Gastrocnemius medialis (tissue), 4 donors: ENCODE data around the gene MED12L. TPM values are rescaled to one million over a fixed set of nuclear protein-coding genes. Genes with fewer than 3 reads are reported as not detected.

Experiments
- ATAC-seq, 2 donors: fragments of 150-250 bp; one replicate each; pipeline ENCODE4 v1.9.1; 2016
- DNase-seq, 2 donors: peaks; one replicate each; pipeline ENCODE4 v3.0.0-alpha.2; 2019
- H3K27ac ChIP-seq, 4 donors: fragments of 200-600 bp; sonication (generic); 1 replicate in 1 of 4; 2 replicates in 3 of 4; pipeline ENCODE4 v1.5.1; 2016 to 2018; ENCODE audit warnings: mild to moderate bottlenecking in 2 of 4, moderate library complexity in 1 of 4
- H3K27me3 ChIP-seq, 3 donors: fragments of 200-600 bp; sonication (generic) in 2 of 3; 1 replicate in 1 of 3; 2 replicates in 2 of 3; pipeline versions ENCODE4 v1.5.1 to v1.6.0; 2016 to 2019; ENCODE audit warnings: mild to moderate bottlenecking in 1 of 3, moderate library complexity in 1 of 3
- H3K36me3 ChIP-seq, 2 donors: fragments of 200-600 bp; sonication (generic) in 1 of 2; one replicate each; pipeline ENCODE4 v1.5.1; 2017 to 2018
- H3K4me1 ChIP-seq, 2 donors: fragments of 200-600 bp; sonication (generic) in 1 of 2; one replicate each; pipeline ENCODE4 v1.5.1; 2016 to 2017; ENCODE audit warnings: mild to moderate bottlenecking in 2 of 2
- H3K4me3 ChIP-seq, 4 donors: fragments of 200-600 bp; sonication (generic) in 3 of 4; 1 replicate in 1 of 4; 2 replicates in 3 of 4; pipeline ENCODE4 v1.5.1; 2016 to 2019; ENCODE audit warnings: mild to moderate bottlenecking in 2 of 4
- H3K9me3 ChIP-seq, 3 donors: fragments of 200-600 bp; sonication (generic) in 2 of 3; 1 replicate in 1 of 3; 2 replicates in 2 of 3; pipeline ENCODE4 v1.5.1; 2016 to 2019
- POLR2A ChIP-seq, 2 donors: fragments of 450-650 bp; IDR thresholded peaks; one replicate each; pipeline ENCODE4 v1.6.1; 2017; ENCODE audit warnings: antibody characterized with exemption in 2 of 2, mild to moderate bottlenecking in 2 of 2, moderate library complexity in 2 of 2
- in situ Hi-C, 4 donors: fragments of 200-750 bp; cut with MboI; loops; one replicate each; pipeline versions ENCODE4 v1.15.0 to v1.8.0; 2017; ENCODE audit warnings: low sequenced_read_pairs in 4 of 4
- intact Hi-C: fragments of 100-400 bp; cut with DNase I; formaldehyde crosslinking; loops from one replicate; pipeline ENCODE4 v1.15.1; 2023; ENCODE audit warnings: low total_unique reads
- total RNA-seq, 4 donors: library from RNA; depleted of rRNA; stranded (reverse); fragments of >200 nt; gene quantifications; one replicate each; pipeline versions ENCODE4 v1.1.0 to v1.2.3, GENCODE V29; 2016
- TF ChIP-seq, protein P1 (sequence below), 5 experiments: fragments of 450-650 bp in 3 of 5; fragments of 200-600 bp in 2 of 5; sonication (generic) in 2 of 5; IDR thresholded peaks in 4 of 5; conservative IDR thresholded peaks in 1 of 5; 1 replicate in 4 of 5; 2 replicates in 1 of 5; pipeline ENCODE4 v1.5.1; 2016 to 2019; ENCODE audit warnings: antibody characterized with exemption in 5 of 5, mild to moderate bottlenecking in 3 of 5, moderate library complexity in 3 of 5

The MED12L gene
- total RNA-seq, 4 donors from 2014 or later = 0.05 to 1.2 (median 0.10) TPM

DNA sequence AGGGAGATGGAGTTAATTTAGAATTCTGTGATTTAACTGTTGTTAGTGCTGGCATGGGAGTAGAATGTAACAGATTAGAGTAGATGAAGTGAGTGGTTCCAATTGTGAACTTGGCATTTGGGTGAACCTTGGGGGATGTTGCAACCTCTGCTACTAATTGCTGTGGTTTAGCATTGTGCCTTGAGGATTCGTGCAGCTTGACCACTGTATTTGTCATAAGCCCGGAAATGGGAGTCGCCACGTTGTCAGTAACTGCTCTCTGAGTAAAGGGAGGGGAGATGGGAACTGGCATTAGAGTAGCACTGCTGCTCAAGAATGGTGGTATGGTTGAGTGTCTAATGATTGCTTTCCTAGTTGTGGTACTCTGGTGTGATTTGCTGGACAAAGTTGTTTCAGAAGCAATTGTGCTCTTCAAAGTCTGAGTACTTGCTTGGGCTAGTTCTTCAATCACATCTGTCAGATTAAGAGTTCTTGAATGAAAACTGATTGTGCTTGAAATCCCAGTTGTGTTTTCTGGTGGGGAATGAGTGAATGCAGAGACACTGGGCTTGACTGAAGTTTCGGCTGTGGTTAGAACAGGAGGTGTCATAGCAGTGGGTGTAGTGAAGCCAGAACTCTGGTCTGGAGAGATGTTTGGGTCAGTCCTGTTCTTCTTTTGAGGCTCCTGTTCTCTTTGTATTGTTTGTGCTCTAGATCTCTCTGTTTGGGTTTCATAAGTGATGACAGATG lies 360.0 kb downstream of the MED12L start:
- Histone ChIP-seq H3K4me3 (no peak overlapping the region), H3K27me3 (no peaks in the 10 kb centered on the region), H3K36me3 (no peaks in the 10 kb centered on the region), H3K27ac (no peak overlapping the region), H3K4me1 (no peaks in the 10 kb centered on the region), H3K9me3 (no peaks in the 10 kb centered on the region)
- ATAC-seq = no peak
- TF ChIP-seq, protein P1, sequence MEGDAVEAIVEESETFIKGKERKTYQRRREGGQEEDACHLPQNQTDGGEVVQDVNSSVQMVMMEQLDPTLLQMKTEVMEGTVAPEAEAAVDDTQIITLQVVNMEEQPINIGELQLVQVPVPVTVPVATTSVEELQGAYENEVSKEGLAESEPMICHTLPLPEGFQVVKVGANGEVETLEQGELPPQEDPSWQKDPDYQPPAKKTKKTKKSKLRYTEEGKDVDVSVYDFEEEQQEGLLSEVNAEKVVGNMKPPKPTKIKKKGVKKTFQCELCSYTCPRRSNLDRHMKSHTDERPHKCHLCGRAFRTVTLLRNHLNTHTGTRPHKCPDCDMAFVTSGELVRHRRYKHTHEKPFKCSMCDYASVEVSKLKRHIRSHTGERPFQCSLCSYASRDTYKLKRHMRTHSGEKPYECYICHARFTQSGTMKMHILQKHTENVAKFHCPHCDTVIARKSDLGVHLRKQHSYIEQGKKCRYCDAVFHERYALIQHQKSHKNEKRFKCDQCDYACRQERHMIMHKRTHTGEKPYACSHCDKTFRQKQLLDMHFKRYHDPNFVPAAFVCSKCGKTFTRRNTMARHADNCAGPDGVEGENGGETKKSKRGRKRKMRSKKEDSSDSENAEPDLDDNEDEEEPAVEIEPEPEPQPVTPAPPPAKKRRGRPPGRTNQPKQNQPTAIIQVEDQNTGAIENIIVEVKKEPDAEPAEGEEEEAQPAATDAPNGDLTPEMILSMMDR (IDR thresholded peaks at IDR 0.05 in 4 of 5, conservative IDR thresholded peaks at IDR 0.05 in 1 of 5) = no peak
- TF ChIP-seq POLR2A (IDR thresholded peaks at IDR 0.05) = no peak
- in situ Hi-C loops = loop anchor here in 2 of 4 donors (10.0 kb wide), 1 partner anchor 389 kb away; no protein-coding TSS in a partner anchor
- intact Hi-C loops = no loop called here
- no peak for DNase-seq

DNA sequence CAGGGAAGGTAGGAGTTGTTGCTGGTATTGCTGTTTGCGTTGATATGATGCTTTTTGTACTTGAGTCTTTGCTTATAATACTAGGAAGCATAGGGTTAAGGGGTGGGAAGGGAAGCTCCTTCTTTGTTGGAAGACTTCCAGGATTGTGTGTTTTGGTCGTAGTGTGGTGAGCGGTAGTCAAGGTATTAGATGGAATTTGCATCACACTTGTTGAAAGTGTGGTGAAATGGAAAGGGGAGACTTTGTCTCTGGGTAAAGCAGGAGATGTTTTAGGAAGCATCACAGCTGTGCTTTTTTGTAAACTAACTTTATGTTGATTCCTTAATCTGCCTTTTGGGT lies 360.5 kb downstream of the MED12L start:
- in situ Hi-C loops = loop anchor here in 2 of 4 donors (10.0 kb wide), 1 partner anchor 389 kb away; no protein-coding TSS in a partner anchor

DNA sequence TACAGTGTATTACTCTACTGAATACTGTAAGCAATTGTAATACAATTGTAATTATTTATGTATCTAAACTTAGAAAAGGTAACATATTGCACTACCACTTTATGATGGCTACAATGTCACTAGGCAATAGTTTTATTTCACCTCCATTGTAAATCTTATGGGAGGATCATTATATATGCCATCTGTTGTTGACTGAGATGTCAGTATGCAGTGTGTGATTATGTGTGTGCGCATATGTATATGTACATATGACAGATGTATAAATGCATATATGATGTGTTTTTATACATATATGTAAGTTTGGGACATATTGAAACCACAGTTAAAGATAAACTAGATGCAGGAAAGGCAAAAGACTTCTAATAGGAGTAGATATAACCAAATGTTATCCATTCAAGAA lies 366.9 kb downstream of the MED12L start:
- Histone ChIP-seq H3K4me3 (no peak overlapping the region), H3K9me3 (no peaks in the 10 kb centered on the region), H3K36me3 (no peaks in the 10 kb centered on the region), H3K27ac (no peak overlapping the region), H3K27me3 (no peaks in the 10 kb centered on the region), H3K4me1 (no peaks in the 10 kb centered on the region)
- in situ Hi-C loops (loop anchor here in 2 of 4 donors (25.0 kb wide), 1 partner anchor 210 kb away; no protein-coding TSS in a partner anchor), intact Hi-C loops (no loop called here)
- ATAC-seq (no peak), DNase-seq (no peak)
- no peak for TF ChIP-seq POLR2A (IDR thresholded peaks at IDR 0.05)
- TF ChIP-seq, protein P1 (IDR thresholded peaks at IDR 0.05 in 4 of 5, conservative IDR thresholded peaks at IDR 0.05 in 1 of 5) = no peak

More for the DNA sequence above, 360.5 kb downstream of the MED12L start:
- Histone ChIP-seq H3K27me3 (no peaks in the 10 kb centered on the region), H3K36me3 (no peaks in the 10 kb centered on the region), H3K4me3 (no peak overlapping the region), H3K27ac (no peak overlapping the region), H3K4me1 (no peaks in the 10 kb centered on the region), H3K9me3 (no peaks in the 10 kb centered on the region)
- ATAC-seq = no peak
- intact Hi-C loops = no loop called here
- no peak for TF ChIP-seq POLR2A (IDR thresholded peaks at IDR 0.05)
- TF ChIP-seq, protein P1 (IDR thresholded peaks at IDR 0.05 in 4 of 5, conservative IDR thresholded peaks at IDR 0.05 in 1 of 5) = no peak
- DNase-seq = no peak

DNA sequence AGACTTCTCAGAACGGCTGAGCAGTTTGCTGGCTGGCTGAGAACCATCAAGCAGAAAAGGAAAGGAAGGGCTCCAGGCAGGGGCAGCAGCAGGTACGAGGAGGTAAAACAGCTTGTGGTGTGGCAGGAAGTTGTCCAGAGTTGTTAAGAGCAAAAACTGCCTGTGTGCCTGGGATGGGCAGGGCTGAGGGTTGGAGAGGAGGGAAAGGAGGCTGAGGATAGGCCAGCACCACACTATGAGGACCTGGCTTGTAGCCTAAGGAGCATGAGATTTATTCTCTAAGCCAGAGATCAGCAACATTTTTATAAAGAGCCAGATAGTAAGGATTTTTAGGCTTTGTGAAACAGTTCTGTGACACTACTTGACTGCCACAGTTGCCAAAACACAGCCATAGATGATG lies 367.4 kb downstream of the MED12L start:
- H3K36me3 ChIP-seq = no peaks in the 10 kb centered on the region
- TF ChIP-seq POLR2A (IDR thresholded peaks at IDR 0.05) = no peak
- TF ChIP-seq, protein P1 (IDR thresholded peaks at IDR 0.05 in 4 of 5, conservative IDR thresholded peaks at IDR 0.05 in 1 of 5) = no peak
- DNase-seq = no peak
- in situ Hi-C loops (loop anchor here in 2 of 4 donors (25.0 kb wide), 1 partner anchor 209 kb away; no protein-coding TSS in a partner anchor), intact Hi-C loops (no loop called here)
- no peaks in the 10 kb centered on the region for H3K4me1 ChIP-seq
- H3K9me3 ChIP-seq = no peaks in the 10 kb centered on the region
- H3K4me3 ChIP-seq = no peak overlapping the region
- no peak overlapping the region for H3K27ac ChIP-seq
- no peaks in the 10 kb centered on the region for H3K27me3 ChIP-seq
- no peak for ATAC-seq
